ENCODE data around the gene SELENBP1.

Gene SELENBP1

GRCh38 chr1:151342569-151342968, 29.9 kb downstream of the SELENBP1 start:
- no peak for DNase-seq
- Histone ChIP-seq H3K4me3 (ENCODE audit: low read depth, low read length) (no peak overlapping the region), H3K9me3 (no peaks in the 10 kb centered on the region), H3K36me3 (peaks cover 10% of the 10 kb centered on the region), H3K4me1 (peaks cover 4% of the 10 kb centered on the region), H3K27me3 (no peaks in the 10 kb centered on the region)
- TF ChIP-seq, protein P1, sequence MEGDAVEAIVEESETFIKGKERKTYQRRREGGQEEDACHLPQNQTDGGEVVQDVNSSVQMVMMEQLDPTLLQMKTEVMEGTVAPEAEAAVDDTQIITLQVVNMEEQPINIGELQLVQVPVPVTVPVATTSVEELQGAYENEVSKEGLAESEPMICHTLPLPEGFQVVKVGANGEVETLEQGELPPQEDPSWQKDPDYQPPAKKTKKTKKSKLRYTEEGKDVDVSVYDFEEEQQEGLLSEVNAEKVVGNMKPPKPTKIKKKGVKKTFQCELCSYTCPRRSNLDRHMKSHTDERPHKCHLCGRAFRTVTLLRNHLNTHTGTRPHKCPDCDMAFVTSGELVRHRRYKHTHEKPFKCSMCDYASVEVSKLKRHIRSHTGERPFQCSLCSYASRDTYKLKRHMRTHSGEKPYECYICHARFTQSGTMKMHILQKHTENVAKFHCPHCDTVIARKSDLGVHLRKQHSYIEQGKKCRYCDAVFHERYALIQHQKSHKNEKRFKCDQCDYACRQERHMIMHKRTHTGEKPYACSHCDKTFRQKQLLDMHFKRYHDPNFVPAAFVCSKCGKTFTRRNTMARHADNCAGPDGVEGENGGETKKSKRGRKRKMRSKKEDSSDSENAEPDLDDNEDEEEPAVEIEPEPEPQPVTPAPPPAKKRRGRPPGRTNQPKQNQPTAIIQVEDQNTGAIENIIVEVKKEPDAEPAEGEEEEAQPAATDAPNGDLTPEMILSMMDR (IDR thresholded peaks at IDR 0.05; ENCODE audit: low read depth, low read length), result no peak

GRCh38 chr1:151342021-151342420, 30.5 kb downstream of the SELENBP1 start:
- peaks cover 10% of the 10 kb centered on the region for H3K36me3 ChIP-seq
- no peaks in the 10 kb centered on the region for H3K9me3 ChIP-seq
- TF ChIP-seq, protein P1 (IDR thresholded peaks at IDR 0.05; ENCODE audit: low read depth, low read length), result no peak
- DNase-seq, result no peak
- H3K4me3 ChIP-seq (ENCODE audit: low read depth, low read length), result no peak overlapping the region
- peaks cover 3% of the 10 kb centered on the region for H3K4me1 ChIP-seq
- no peaks in the 10 kb centered on the region for H3K27me3 ChIP-seq

GRCh38 chr1:151340870-151341754, 31.4 kb downstream of the SELENBP1 start:
- DNase-seq, result peak; percentile 67
- Histone ChIP-seq H3K27me3 (no peaks in the 10 kb centered on the region), H3K4me3 (ENCODE audit: low read depth, low read length) (no peak overlapping the region), H3K4me1 (peaks cover 3% of the 10 kb centered on the region), H3K9me3 (no peaks in the 10 kb centered on the region), H3K36me3 (peaks cover 10% of the 10 kb centered on the region)
- TF ChIP-seq, protein P1 (IDR thresholded peaks at IDR 0.05; ENCODE audit: low read depth, low read length), result peak; percentile 83

DNA sequence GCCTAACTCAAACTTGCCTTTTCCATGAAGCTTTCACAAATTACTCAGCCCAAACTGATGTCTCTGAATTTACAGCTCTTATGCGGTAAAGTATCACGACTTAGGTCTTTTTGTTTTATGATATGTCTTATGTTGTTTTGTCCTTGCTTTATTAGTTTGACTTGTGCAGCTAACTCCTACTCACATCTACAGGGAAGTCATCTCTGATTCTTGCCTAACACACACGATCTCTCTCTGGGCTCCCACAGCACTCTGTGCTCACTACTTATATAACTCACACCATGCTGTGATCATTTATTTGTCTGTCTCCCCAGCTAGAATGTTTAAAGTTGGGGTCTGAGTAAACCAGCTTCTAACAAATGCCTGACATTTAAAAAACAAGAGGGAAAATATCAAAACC, 35.9 kb downstream of the SELENBP1 start:
- no peak for DNase-seq
- Histone ChIP-seq H3K36me3 (no peaks in the 10 kb centered on the region), H3K4me1 (peaks cover 4% of the 10 kb centered on the region; the same call in 1 of the 2 replicates), H3K4me3 (ENCODE audit: low read depth, low read length) (no peak overlapping the region), H3K9me3 (no peaks in the 10 kb centered on the region), H3K27me3 (no peaks in the 10 kb centered on the region)
- TF ChIP-seq, protein P1 (IDR thresholded peaks at IDR 0.05; ENCODE audit: low read depth, low read length), result no peak

GRCh38 chr1:151334822-151335221, 37.7 kb downstream of the SELENBP1 start:
- DNase-seq, result no peak
- no peaks in the 10 kb centered on the region for H3K9me3 ChIP-seq
- H3K4me1 ChIP-seq, result peaks cover 4% of the 10 kb centered on the region; the same call in 1 of the 2 replicates
- no peaks in the 10 kb centered on the region for H3K27me3 ChIP-seq
- H3K4me3 ChIP-seq (ENCODE audit: low read depth, low read length), result no peak overlapping the region
- TF ChIP-seq, protein P1 (IDR thresholded peaks at IDR 0.05; ENCODE audit: low read depth, low read length), result no peak
- no peaks in the 10 kb centered on the region for H3K36me3 ChIP-seq
